ENCODE data around the gene CYB5R3.
"Not testable (repeated sequence)": the region's sequence is repeated elsewhere in the genome, so short reads cannot be mapped to it uniquely, and the experiment has no call there.

Gene CYB5R3

GRCh38 chr22:42587588-42588175, 61.5 kb downstream of the CYB5R3 start:
- Histone ChIP-seq H3K9me3 (ENCODE audit: insufficient read depth, low read length) (no peaks in the 10 kb centered on the region), H3K4me3 (ENCODE audit: insufficient read length, low read depth) (no peak overlapping the region), H3K9ac (ENCODE audit: insufficient read length, low read depth) (no peak overlapping the region), H3K4me1 (ENCODE audit: insufficient read depth, insufficient read length) (no peaks in the 10 kb centered on the region), H3K36me3 (ENCODE audit: insufficient read depth, insufficient read length, low read length) (peaks cover 86% of the 10 kb centered on the region), H3K27me3 (ENCODE audit: insufficient read depth, insufficient read length) (no peaks in the 10 kb centered on the region)
- no peak for DNase-seq (ENCODE audit: low read depth, low spot score)
- TF ChIP-seq ZNF274 (IDR thresholded peaks at IDR 0.05; ENCODE audit: low read depth, low read length) (no peak), YY1 (IDR thresholded peaks at IDR 0.05; ENCODE audit: insufficient read depth, insufficient read length) (no peak), SUZ12 (IDR thresholded peaks at IDR 0.05; ENCODE audit: extremely low read depth, insufficient read depth, insufficient read length) (no peak)

GRCh38 chr22:42586381-42586780, 62.8 kb downstream of the CYB5R3 start:
- Histone ChIP-seq H3K36me3 (ENCODE audit: insufficient read depth, insufficient read length, low read length) (peaks cover 77% of the 10 kb centered on the region), H3K9ac (ENCODE audit: insufficient read length, low read depth) (no peak overlapping the region), H3K27me3 (ENCODE audit: insufficient read depth, insufficient read length) (no peaks in the 10 kb centered on the region), H3K9me3 (ENCODE audit: insufficient read depth, low read length) (no peaks in the 10 kb centered on the region), H3K4me1 (ENCODE audit: insufficient read depth, insufficient read length) (no peaks in the 10 kb centered on the region), H3K4me3 (ENCODE audit: insufficient read length, low read depth) (no peak overlapping the region)
- DNase-seq (ENCODE audit: low read depth, low spot score): no peak
- no peak for TF ChIP-seq SUZ12 (IDR thresholded peaks at IDR 0.05; ENCODE audit: extremely low read depth, insufficient read depth, insufficient read length)
- TF ChIP-seq ZNF274 (IDR thresholded peaks at IDR 0.05; ENCODE audit: low read depth, low read length): no peak
- TF ChIP-seq YY1 (IDR thresholded peaks at IDR 0.05; ENCODE audit: insufficient read depth, insufficient read length): no peak

GRCh38 chr22:42585096-42585495, 64.1 kb downstream of the CYB5R3 start:
- TF ChIP-seq YY1 (IDR thresholded peaks at IDR 0.05; ENCODE audit: insufficient read depth, insufficient read length): no peak
- no peak for TF ChIP-seq SUZ12 (IDR thresholded peaks at IDR 0.05; ENCODE audit: extremely low read depth, insufficient read depth, insufficient read length)
- no peak for TF ChIP-seq ZNF274 (IDR thresholded peaks at IDR 0.05; ENCODE audit: low read depth, low read length)
- H3K9ac ChIP-seq (ENCODE audit: insufficient read length, low read depth): no peak overlapping the region
- no peak overlapping the region for H3K4me3 ChIP-seq (ENCODE audit: insufficient read length, low read depth)
- no peak for DNase-seq (ENCODE audit: low read depth, low spot score)
- no peaks in the 10 kb centered on the region for H3K27me3 ChIP-seq (ENCODE audit: insufficient read depth, insufficient read length)
- no peaks in the 10 kb centered on the region for H3K4me1 ChIP-seq (ENCODE audit: insufficient read depth, insufficient read length)
- no peaks in the 10 kb centered on the region for H3K9me3 ChIP-seq (ENCODE audit: insufficient read depth, low read length)
- peaks cover 71% of the 10 kb centered on the region for H3K36me3 ChIP-seq (ENCODE audit: insufficient read depth, insufficient read length, low read length)

DNA sequence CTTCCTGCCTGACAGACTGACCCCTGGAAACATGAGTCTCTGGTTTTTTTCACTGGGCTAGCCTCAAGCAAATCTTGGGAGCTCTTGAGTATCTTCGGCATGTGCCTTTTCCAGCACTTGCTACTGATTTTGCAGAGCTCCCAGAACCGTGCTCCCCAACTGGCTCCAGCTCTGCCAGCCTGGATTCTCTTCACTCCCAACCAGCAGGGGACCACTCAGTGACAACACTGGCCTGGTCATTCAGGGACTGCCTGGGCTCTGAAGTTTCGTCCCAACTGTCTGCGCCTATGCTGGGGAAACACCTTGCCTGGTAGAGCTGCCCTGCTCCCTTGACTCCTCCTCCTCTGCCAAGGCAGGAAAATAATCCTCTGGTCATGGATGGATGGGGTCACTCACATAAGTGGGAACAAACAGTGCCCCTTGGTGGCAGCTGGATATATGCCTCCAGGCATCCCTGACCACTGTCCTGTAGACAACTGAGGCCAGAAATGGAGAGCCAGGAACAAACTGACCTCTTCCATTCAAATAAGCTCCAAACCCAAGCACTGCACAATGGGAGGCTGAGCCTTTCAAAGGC, 64.7 kb downstream of the CYB5R3 start:
- no peaks in the 10 kb centered on the region for H3K4me1 ChIP-seq (ENCODE audit: insufficient read depth, insufficient read length)
- peaks cover 70% of the 10 kb centered on the region for H3K36me3 ChIP-seq (ENCODE audit: insufficient read depth, insufficient read length, low read length)
- TF ChIP-seq SUZ12 (IDR thresholded peaks at IDR 0.05; ENCODE audit: extremely low read depth, insufficient read depth, insufficient read length): no peak
- TF ChIP-seq YY1 (IDR thresholded peaks at IDR 0.05; ENCODE audit: insufficient read depth, insufficient read length): no peak
- TF ChIP-seq ZNF274 (IDR thresholded peaks at IDR 0.05; ENCODE audit: low read depth, low read length): no peak
- H3K9me3 ChIP-seq (ENCODE audit: insufficient read depth, low read length): no peaks in the 10 kb centered on the region
- no peak overlapping the region for H3K4me3 ChIP-seq (ENCODE audit: insufficient read length, low read depth)
- DNase-seq (ENCODE audit: low read depth, low spot score): no peak
- no peaks in the 10 kb centered on the region for H3K27me3 ChIP-seq (ENCODE audit: insufficient read depth, insufficient read length)
- no peak overlapping the region for H3K9ac ChIP-seq (ENCODE audit: insufficient read length, low read depth)

- H3K9ac ChIP-seq (ENCODE audit: insufficient read length, low read depth): no peak overlapping the region
- no peak for TF ChIP-seq SUZ12 (IDR thresholded peaks at IDR 0.05; ENCODE audit: extremely low read depth, insufficient read depth, insufficient read length)
- no peak for TF ChIP-seq YY1 (IDR thresholded peaks at IDR 0.05; ENCODE audit: insufficient read depth, insufficient read length)
- TF ChIP-seq ZNF274 (IDR thresholded peaks at IDR 0.05; ENCODE audit: low read depth, low read length): no peak
- no peak overlapping the region for H3K4me3 ChIP-seq (ENCODE audit: insufficient read length, low read depth)
- DNase-seq (ENCODE audit: low read depth, low spot score): no peak
- no peaks in the 10 kb centered on the region for H3K27me3 ChIP-seq (ENCODE audit: insufficient read depth, insufficient read length)
- peaks cover 71% of the 10 kb centered on the region for H3K36me3 ChIP-seq (ENCODE audit: insufficient read depth, insufficient read length, low read length)
- H3K9me3 ChIP-seq (ENCODE audit: insufficient read depth, low read length): no peaks in the 10 kb centered on the region
- H3K4me1 ChIP-seq (ENCODE audit: insufficient read depth, insufficient read length): no peaks in the 10 kb centered on the region
Observed at GRCh38 chr22:42582987-42583386, 66.2 kb downstream of the CYB5R3 start.

DNA sequence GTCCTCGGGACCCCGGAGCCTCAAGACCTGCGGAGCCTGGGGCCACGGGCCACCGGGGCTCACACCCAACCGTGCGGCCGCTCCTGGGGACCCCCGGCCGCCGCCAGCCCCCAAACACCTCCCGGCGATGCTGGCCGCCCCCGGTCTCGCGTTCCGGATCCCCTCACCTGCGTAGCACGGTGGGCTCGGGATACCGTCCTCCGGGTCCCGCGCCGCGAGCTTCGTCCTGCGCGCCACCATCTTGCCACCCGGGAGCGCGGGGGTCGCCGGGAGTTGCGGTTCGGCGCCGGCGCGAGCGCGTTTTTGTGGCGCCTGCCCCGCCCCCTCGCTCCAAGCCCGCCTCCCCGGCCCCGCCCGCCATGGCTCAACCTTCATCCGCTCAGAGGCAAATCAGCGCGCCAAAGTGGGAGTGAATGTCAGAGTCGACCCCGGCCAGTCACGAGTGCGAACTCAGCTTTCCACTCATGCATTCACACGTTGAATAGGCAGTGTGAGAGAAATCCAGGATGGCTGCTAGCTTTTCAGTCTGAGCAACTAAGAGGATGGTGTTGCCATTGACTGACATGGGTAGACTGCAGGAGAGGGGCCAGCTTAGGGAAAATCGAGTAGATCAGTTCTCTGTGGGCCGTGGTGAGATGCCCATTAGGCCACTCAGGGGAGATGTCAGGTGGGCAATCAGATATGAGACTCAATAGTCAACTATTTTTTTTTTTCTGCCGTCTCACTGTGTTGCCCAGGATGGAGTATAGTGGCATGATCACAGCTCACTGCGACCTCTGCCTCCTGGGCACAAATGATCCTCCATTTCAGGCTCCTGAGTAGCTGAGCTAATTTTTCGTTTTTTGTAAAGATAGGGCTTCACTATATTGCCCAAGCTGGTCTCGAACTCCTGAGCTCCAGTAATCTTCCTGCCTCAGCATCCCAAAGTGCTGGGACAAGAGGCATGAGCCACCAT, 67.2 kb downstream of the CYB5R3 start:
- no peak for TF ChIP-seq ZNF274 (IDR thresholded peaks at IDR 0.05; ENCODE audit: low read depth, low read length)
- peak; percentile 25 for TF ChIP-seq YY1 (IDR thresholded peaks at IDR 0.05; ENCODE audit: insufficient read depth, insufficient read length)
- peak overlapping the region; percentile 93 for H3K9ac ChIP-seq (ENCODE audit: insufficient read length, low read depth)
- H3K4me1 ChIP-seq (ENCODE audit: insufficient read depth, insufficient read length): peaks cover 3% of the 10 kb centered on the region
- peak overlapping the region; percentile 76 for H3K4me3 ChIP-seq (ENCODE audit: insufficient read length, low read depth)
- peak; percentile 38 for DNase-seq (ENCODE audit: low read depth, low spot score)
- no peaks in the 10 kb centered on the region for H3K9me3 ChIP-seq (ENCODE audit: insufficient read depth, low read length)
- no peaks in the 10 kb centered on the region for H3K27me3 ChIP-seq (ENCODE audit: insufficient read depth, insufficient read length)
- H3K36me3 ChIP-seq (ENCODE audit: insufficient read depth, insufficient read length, low read length): peaks cover 72% of the 10 kb centered on the region

- H3K9ac ChIP-seq (ENCODE audit: insufficient read length, low read depth): peak overlapping the region; percentile 93
- H3K36me3 ChIP-seq (ENCODE audit: insufficient read depth, insufficient read length, low read length): peaks cover 66% of the 10 kb centered on the region
- H3K9me3 ChIP-seq (ENCODE audit: insufficient read depth, low read length); H3K4me1 ChIP-seq (ENCODE audit: insufficient read depth, insufficient read length); H3K27me3 ChIP-seq (ENCODE audit: insufficient read depth, insufficient read length); DNase-seq (ENCODE audit: low read depth, low spot score): not testable (repeated sequence)
- peak overlapping the region; percentile 76 for H3K4me3 ChIP-seq (ENCODE audit: insufficient read length, low read depth)
Observed at GRCh38 chr22:42581194-42581761, 67.9 kb downstream of the CYB5R3 start.

DNA sequence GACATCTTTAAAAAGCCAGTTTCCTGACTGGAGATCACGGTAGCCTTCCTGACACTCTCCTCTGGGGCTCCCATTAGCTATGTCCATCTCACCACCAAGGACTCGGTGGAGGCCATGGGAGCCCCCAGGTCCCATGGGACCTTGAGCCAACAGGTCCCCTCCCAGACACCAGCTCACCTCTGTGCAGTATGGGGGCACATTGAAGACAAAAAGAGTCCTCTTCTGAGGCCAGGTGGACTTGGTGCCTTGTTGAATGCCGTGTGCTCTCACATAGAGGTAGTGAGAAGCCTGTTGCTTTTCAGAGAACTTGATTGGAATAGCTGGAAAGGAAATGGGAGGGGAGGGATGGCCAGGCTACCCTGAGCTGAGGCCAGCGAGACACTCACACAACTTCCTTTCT, 69.2 kb downstream of the CYB5R3 start:
- H3K9me3 ChIP-seq (ENCODE audit: insufficient read depth, low read length); H3K4me1 ChIP-seq (ENCODE audit: insufficient read depth, insufficient read length); H3K27me3 ChIP-seq (ENCODE audit: insufficient read depth, insufficient read length); H3K4me3 ChIP-seq (ENCODE audit: insufficient read length, low read depth); DNase-seq (ENCODE audit: low read depth, low spot score); H3K9ac ChIP-seq (ENCODE audit: insufficient read length, low read depth): not testable (repeated sequence)
- peaks cover 53% of the 10 kb centered on the region for H3K36me3 ChIP-seq (ENCODE audit: insufficient read depth, insufficient read length, low read length)

All from NT2/D1 (cell line).